ENCODE measurements around the gene PRKG2.
A peak's percentile ranks its signal among the peaks of the same experiment; 100 is the strongest.

Gene PRKG2

GRCh38 chr4:81040012-81040659, 174.9 kb downstream of the PRKG2 start:
- no peak overlapping the region for H3K4me3 ChIP-seq (ENCODE audit: low read depth, low read length)
- in situ Hi-C loops (cut with HindIII; ENCODE audit: low sequenced_read_pairs) = no loop called here
- TF ChIP-seq, protein P1, sequence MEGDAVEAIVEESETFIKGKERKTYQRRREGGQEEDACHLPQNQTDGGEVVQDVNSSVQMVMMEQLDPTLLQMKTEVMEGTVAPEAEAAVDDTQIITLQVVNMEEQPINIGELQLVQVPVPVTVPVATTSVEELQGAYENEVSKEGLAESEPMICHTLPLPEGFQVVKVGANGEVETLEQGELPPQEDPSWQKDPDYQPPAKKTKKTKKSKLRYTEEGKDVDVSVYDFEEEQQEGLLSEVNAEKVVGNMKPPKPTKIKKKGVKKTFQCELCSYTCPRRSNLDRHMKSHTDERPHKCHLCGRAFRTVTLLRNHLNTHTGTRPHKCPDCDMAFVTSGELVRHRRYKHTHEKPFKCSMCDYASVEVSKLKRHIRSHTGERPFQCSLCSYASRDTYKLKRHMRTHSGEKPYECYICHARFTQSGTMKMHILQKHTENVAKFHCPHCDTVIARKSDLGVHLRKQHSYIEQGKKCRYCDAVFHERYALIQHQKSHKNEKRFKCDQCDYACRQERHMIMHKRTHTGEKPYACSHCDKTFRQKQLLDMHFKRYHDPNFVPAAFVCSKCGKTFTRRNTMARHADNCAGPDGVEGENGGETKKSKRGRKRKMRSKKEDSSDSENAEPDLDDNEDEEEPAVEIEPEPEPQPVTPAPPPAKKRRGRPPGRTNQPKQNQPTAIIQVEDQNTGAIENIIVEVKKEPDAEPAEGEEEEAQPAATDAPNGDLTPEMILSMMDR (IDR thresholded peaks at IDR 0.05; ENCODE audit: low read depth, low read length) = peak; percentile 75
- DNase-seq (ENCODE audit: low read depth, low spot score) = peak; percentile 52

- DNase-seq (ENCODE audit: low read depth, low spot score) = no peak
- in situ Hi-C loops (cut with HindIII; ENCODE audit: low sequenced_read_pairs) = no loop called here
- no peak overlapping the region for H3K4me3 ChIP-seq (ENCODE audit: low read depth, low read length)
- TF ChIP-seq, protein P1 (IDR thresholded peaks at IDR 0.05; ENCODE audit: low read depth, low read length) = no peak
These were observed 175.6 kb downstream of the PRKG2 start for GRCh38 chr4:81039351-81039972.

GRCh38 chr4:81038636-81039350, 176.2 kb downstream of the PRKG2 start:
- H3K4me3 ChIP-seq (ENCODE audit: low read depth, low read length) = no peak overlapping the region
- TF ChIP-seq, protein P1 (IDR thresholded peaks at IDR 0.05; ENCODE audit: low read depth, low read length) = no peak
- in situ Hi-C loops (cut with HindIII; ENCODE audit: low sequenced_read_pairs) = no loop called here
- no peak for DNase-seq (ENCODE audit: low read depth, low spot score)

Data from astrocyte of the spinal cord (primary cell).